HepG2 (cell line): ENCODE measurements around the gene TMUB1. TPM values are rescaled to one million over a fixed set of nuclear protein-coding genes. Genes with fewer than 3 reads are reported as not detected.
A peak's percentile ranks its signal among the peaks of the same experiment; 100 is the strongest.

Experiments used
- FOXK1 ChIP-seq: sonication (generic); formaldehyde crosslinking; IDR thresholded peaks from 2 replicates; pipeline ENCODE4 v1.4.0; 2020; ENCODE audit warnings: low read depth, missing genetic modification reagents, borderline replicate concordance
- HNRNPL ChIP-seq: fragments of 200-400 bp; formaldehyde crosslinking; IDR thresholded peaks from 2 replicates; pipeline ENCODE4 v1.6.1; 2017; ENCODE audit warnings: mild to moderate bottlenecking, low read depth, low read length
- ISL2 ChIP-seq: sonication (generic); formaldehyde crosslinking; IDR thresholded peaks from 2 replicates; pipeline ENCODE4 v1.5.0; 2020; ENCODE audit warnings: missing genetic modification reagents
- KLF9 ChIP-seq: IDR thresholded peaks from 2 replicates; pipeline ENCODE4 v1.6.1; 2016; ENCODE audit warnings: low read depth
- NFIC ChIP-seq: IDR thresholded peaks from 2 replicates; pipeline ENCODE4 v1.6.1; 2012; ENCODE audit warnings: mild to moderate bottlenecking, low read length, inconsistent platforms
- NFKB2 ChIP-seq: sonication (generic); formaldehyde crosslinking; IDR thresholded peaks from 2 replicates; pipeline ENCODE4 v1.4.0; 2020; ENCODE audit warnings: missing genetic modification reagents, borderline replicate concordance
- PHF5A ChIP-seq: IDR thresholded peaks from one replicate; pipeline ENCODE4 v1.6.1; 2018; ENCODE audit warnings: low read depth, missing genetic modification reagents; ENCODE audit not compliant: unreplicated experiment
- SIN3B ChIP-seq: fragments of 150-350 bp; IDR thresholded peaks from 2 replicates; pipeline ENCODE4 v1.6.1; 2014; ENCODE audit warnings: low read length
- SMYD3 ChIP-seq: sonication (generic); formaldehyde crosslinking; IDR thresholded peaks from 2 replicates; pipeline ENCODE4 v1.8.1; 2023; ENCODE audit warnings: mild to moderate bottlenecking, missing genetic modification reagents
- SOX13 ChIP-seq, 3 experiments: fragments of 450-650 bp in 1 of 3; sonication (generic) in 1 of 3; formaldehyde crosslinking in 1 of 3; IDR thresholded peaks in 2 of 3; conservative IDR thresholded peaks in 1 of 3; 2 replicates each; pipeline versions ENCODE4 v1.5.0 to v1.6.1; 2016 to 2020; ENCODE audit warnings: antibody characterized with exemption in 1 of 3, mild to moderate bottlenecking in 1 of 3, missing compliant biosample characterization in 1 of 3, missing genetic modification reagents in 1 of 3, moderate library complexity in 1 of 3
- ZFP82 ChIP-seq: sonication (generic); formaldehyde crosslinking; IDR thresholded peaks from 2 replicates; pipeline ENCODE4 v1.5.1; 2020; ENCODE audit warnings: mild to moderate bottlenecking, missing genetic modification reagents, borderline replicate concordance
- ZNF768 ChIP-seq: sonication (generic); formaldehyde crosslinking; IDR thresholded peaks from 2 replicates; pipeline ENCODE4 v1.4.0; 2020; ENCODE audit warnings: missing genetic modification reagents
- ZNF780A ChIP-seq: sonication (generic); formaldehyde crosslinking; IDR thresholded peaks from 2 replicates; pipeline ENCODE4 v1.8.0; 2022; ENCODE audit warnings: mild to moderate bottlenecking, missing genetic modification reagents, moderate library complexity
- polyA plus RNA-seq, 8 experiments: library from polyadenylated mRNA; depleted of rRNA in 3 of 8; stranded (reverse) in 7 of 8; unstranded in 1 of 8; fragments of >200 nt; fragmentation: Illumina TruSeq in 4 of 8; extraction: Trizol in 4 of 8; gene quantifications; 2 replicates each; pipeline versions ENCODE4 v1.2.1 to v1.2.3, GENCODE V29; 2011 to 2016; ENCODE audit warnings: low read depth in 4 of 8, missing spikeins in 1 of 8, mixed read lengths in 1 of 8; ENCODE audit not compliant: insufficient read depth in 1 of 8
- total RNA-seq, 5 experiments: library from RNA; depleted of rRNA; stranded (reverse); fragments of >200 nt; fragmentation: Illumina TruSeq; extraction: Trizol; gene quantifications; 2 replicates each; pipeline ENCODE4 v1.2.3, GENCODE V29; 2016; ENCODE audit warnings: low read depth in 1 of 5
- TF ChIP-seq, protein P1 (sequence below): sonication (generic); formaldehyde crosslinking; IDR thresholded peaks from 2 replicates; pipeline ENCODE4 v1.4.0; 2020; ENCODE audit warnings: missing genetic modification reagents, borderline replicate concordance
- TF ChIP-seq, protein P2 (sequence below): sonication (generic); formaldehyde crosslinking; IDR thresholded peaks from 2 replicates; pipeline ENCODE4 v1.5.0; 2020; ENCODE audit warnings: mild to moderate bottlenecking, missing genetic modification reagents
- TF ChIP-seq, protein P3 (sequence below): sonication (generic); formaldehyde crosslinking; IDR thresholded peaks from 2 replicates; pipeline ENCODE4 v1.4.0; 2020; ENCODE audit warnings: missing genetic modification reagents
- TF ChIP-seq, protein P4 (sequence below): sonication (generic); formaldehyde crosslinking; IDR thresholded peaks from 2 replicates; pipeline ENCODE4 v1.5.0; 2020; ENCODE audit warnings: missing genetic modification reagents
- TF ChIP-seq, protein P5 (sequence below): sonication (generic); formaldehyde crosslinking; IDR thresholded peaks from 2 replicates; pipeline ENCODE4 v1.4.0; 2020; ENCODE audit warnings: mild to moderate bottlenecking, missing genetic modification reagents, borderline replicate concordance

TMUB1 gene
- total and polyA plus RNA-seq, 2 of the 13 experiments (the other 11 are each of a cell fraction or from before 2014, with no cell fraction given), result 44.8 to 51.6 TPM

DNA sequence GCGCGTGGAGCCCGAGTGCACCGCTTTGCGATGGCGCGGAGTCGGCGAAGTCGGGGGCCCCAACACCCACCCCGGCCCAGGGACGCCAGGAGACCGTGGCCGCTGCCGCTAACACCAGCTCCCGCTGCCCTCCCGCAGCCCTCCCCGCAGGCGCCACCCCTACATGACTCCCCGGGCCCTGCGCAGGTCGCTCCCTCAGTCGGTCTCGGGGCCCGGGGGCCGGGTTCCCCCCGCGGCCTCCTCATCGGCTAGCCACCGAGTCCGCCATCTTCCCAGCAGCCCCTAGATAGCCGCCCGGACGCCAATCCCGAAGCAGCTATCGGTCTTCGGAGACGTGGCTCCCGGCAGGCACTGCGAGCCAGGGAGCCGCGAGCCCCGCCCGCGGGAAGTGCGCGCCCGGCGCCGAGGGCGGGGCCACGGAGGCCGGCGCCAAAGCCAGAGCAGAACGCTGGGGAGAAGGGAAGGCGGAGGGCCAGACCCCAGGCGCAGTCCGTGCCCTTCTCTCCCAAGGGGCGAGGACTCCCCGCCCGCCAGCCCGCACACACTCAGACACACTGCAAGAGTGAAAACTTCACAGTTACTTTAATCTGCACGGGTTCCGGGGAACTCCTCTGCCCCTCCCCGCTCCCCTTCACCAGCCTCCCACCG, 2.6 kb downstream of the TMUB1 start, which contains the start of gene FASTK (continued):
- TF ChIP-seq NFIC (no peak), ZNF768 (CRISPR knock-in tag) (peak; percentile 22; the same call in 1 of the 2 replicates), SIN3B (peak; percentile 56; the same call in 1 of the 2 replicates), ISL2 (CRISPR knock-in tag) (no peak), ZFP82 (peak; percentile 95; the same call in 1 of the 2 replicates), HNRNPL (no peak), ZNF780A (CRISPR knock-in tag) (no peak), FOXK1 (CRISPR knock-in tag) (peak; percentile 33; the same call in 1 of the 2 replicates), SMYD3 (CRISPR knock-in tag) (no peak), SOX13 (IDR thresholded peaks at IDR 0.05) (no peak), SOX13 (CRISPR knock-in tag; conservative IDR thresholded peaks at IDR 0.05 in 1 of 2, IDR thresholded peaks at IDR 0.05 in 1 of 2) (no peak), PHF5A (peak; percentile 33), NFKB2 (CRISPR knock-in tag) (peak; percentile 14; the same call in 1 of the 2 replicates), KLF9 (CRISPR knock-in tag) (no peak)
- TF ChIP-seq, protein P1, sequence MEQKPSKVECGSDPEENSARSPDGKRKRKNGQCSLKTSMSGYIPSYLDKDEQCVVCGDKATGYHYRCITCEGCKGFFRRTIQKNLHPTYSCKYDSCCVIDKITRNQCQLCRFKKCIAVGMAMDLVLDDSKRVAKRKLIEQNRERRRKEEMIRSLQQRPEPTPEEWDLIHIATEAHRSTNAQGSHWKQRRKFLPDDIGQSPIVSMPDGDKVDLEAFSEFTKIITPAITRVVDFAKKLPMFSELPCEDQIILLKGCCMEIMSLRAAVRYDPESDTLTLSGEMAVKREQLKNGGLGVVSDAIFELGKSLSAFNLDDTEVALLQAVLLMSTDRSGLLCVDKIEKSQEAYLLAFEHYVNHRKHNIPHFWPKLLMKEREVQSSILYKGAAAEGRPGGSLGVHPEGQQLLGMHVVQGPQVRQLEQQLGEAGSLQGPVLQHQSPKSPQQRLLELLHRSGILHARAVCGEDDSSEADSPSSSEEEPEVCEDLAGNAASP (CRISPR knock-in tag), result no peak
- TF ChIP-seq, protein P2, sequence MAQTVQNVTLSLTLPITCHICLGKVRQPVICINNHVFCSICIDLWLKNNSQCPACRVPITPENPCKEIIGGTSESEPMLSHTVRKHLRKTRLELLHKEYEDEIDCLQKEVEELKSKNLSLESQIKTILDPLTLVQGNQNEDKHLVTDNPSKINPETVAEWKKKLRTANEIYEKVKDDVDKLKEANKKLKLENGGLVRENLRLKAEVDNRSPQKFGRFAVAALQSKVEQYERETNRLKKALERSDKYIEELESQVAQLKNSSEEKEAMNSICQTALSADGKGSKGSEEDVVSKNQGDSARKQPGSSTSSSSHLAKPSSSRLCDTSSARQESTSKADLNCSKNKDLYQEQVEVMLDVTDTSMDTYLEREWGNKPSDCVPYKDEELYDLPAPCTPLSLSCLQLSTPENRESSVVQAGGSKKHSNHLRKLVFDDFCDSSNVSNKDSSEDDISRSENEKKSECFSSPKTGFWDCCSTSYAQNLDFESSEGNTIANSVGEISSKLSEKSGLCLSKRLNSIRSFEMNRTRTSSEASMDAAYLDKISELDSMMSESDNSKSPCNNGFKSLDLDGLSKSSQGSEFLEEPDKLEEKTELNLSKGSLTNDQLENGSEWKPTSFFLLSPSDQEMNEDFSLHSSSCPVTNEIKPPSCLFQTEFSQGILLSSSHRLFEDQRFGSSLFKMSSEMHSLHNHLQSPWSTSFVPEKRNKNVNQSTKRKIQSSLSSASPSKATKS (CRISPR knock-in tag), result no peak; the same call in 1 of the 2 replicates
- TF ChIP-seq, protein P3, sequence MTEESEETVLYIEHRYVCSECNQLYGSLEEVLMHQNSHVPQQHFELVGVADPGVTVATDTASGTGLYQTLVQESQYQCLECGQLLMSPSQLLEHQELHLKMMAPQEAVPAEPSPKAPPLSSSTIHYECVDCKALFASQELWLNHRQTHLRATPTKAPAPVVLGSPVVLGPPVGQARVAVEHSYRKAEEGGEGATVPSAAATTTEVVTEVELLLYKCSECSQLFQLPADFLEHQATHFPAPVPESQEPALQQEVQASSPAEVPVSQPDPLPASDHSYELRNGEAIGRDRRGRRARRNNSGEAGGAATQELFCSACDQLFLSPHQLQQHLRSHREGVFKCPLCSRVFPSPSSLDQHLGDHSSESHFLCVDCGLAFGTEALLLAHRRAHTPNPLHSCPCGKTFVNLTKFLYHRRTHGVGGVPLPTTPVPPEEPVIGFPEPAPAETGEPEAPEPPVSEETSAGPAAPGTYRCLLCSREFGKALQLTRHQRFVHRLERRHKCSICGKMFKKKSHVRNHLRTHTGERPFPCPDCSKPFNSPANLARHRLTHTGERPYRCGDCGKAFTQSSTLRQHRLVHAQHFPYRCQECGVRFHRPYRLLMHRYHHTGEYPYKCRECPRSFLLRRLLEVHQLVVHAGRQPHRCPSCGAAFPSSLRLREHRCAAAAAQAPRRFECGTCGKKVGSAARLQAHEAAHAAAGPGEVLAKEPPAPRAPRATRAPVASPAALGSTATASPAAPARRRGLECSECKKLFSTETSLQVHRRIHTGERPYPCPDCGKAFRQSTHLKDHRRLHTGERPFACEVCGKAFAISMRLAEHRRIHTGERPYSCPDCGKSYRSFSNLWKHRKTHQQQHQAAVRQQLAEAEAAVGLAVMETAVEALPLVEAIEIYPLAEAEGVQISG (CRISPR knock-in tag), result peak; percentile 97
- TF ChIP-seq, protein P4, sequence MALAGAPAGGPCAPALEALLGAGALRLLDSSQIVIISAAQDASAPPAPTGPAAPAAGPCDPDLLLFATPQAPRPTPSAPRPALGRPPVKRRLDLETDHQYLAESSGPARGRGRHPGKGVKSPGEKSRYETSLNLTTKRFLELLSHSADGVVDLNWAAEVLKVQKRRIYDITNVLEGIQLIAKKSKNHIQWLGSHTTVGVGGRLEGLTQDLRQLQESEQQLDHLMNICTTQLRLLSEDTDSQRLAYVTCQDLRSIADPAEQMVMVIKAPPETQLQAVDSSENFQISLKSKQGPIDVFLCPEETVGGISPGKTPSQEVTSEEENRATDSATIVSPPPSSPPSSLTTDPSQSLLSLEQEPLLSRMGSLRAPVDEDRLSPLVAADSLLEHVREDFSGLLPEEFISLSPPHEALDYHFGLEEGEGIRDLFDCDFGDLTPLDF (CRISPR knock-in tag), result 0 out of 2 replicates have a peak, but pooled peaks have one; percentile 59
- TF ChIP-seq, protein P5, sequence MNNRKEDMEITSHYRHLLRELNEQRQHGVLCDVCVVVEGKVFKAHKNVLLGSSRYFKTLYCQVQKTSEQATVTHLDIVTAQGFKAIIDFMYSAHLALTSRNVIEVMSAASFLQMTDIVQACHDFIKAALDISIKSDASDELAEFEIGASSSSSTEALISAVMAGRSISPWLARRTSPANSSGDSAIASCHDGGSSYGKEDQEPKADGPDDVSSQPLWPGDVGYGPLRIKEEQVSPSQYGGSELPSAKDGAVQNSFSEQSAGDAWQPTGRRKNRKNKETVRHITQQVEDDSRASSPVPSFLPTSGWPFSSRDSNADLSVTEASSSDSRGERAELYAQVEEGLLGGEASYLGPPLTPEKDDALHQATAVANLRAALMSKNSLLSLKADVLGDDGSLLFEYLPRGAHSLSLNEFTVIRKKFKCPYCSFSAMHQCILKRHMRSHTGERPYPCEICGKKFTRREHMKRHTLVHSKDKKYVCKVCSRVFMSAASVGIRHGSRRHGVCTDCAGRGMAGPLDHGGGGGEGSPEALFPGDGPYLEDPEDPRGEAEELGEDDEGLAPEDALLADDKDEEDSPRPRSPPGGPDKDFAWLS (CRISPR knock-in tag), result no peak
